ENCODE data around the gene ACOT7. TPM values are rescaled to one million over a fixed set of nuclear protein-coding genes. Genes with fewer than 3 reads are reported as not detected.

Gene ACOT7
- total RNA-seq, 2 experiments from 2014 or later: 23.4 to 53.6 TPM

DNA sequence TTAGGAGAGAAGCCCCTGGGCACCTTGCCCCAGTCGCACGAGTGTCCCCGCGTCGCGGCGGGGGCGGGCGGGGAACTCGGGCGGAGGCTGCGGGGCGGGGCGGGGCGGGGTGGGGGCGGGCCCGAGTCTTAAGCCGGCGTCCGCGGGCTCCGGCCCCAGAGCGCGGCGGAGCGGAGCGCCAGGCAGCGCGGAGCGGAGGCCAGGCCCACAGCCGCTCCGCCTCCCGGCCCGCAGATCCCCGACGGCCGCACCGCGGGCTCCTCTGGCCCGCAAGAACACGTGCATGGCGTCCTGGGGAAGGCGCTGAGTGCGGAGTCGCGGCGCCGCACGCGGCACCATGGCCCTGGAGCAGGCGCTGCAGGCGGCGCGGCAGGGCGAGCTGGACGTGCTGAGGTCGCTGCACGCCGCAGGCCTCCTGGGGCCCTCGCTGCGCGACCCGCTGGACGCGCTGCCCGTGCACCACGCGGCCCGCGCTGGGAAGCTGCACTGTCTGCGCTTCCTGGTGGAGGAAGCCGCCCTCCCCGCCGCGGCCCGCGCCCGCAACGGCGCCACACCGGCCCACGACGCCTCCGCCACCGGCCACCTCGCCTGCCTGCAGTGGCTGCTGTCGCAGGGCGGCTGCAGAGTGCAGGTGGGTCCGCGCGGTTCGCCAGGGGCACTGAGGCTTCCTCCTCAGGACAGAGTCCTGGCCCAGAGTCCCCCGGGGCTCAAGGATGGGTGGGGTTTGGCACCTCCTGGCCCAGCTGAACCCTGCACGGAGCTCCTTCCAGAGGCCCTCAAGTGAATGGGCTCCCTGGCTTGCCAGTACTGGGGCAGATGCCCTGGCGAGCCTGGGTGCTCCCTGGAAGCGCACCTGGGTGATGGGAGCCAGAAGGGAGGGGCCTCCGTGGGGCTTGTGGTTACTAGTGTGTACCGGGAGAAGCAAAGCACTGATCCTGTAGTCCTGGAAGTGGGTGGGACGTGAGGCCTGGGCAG, 31.3 kb upstream of the ACOT7 start, which contains the start of gene ESPN:
ESPN (plus strand) TSS at position 158 of the 975 bp plus-strand sequence; CDS start at position 338, 180 bp downstream.
- Histone ChIP-seq H3K4me2 (ENCODE audit: low read length) (no peak within 1 kb of the TSS), H2AFZ (ENCODE audit: low read length) (no peak within 1 kb of the TSS), H3K79me2 (ENCODE audit: insufficient read depth, low read depth, low read length) (no peaks in the 10 kb centered on the region), H3K9me2 (ENCODE audit: insufficient read depth, low read length) (no peaks in the 10 kb centered on the region), H3K36me3 (ENCODE audit: insufficient read depth, low read length) (no peaks in the 10 kb centered on the region), H3K4me1 (ENCODE audit: insufficient read depth, low read length, poor library complexity, severe bottlenecking) (no peaks in the 10 kb centered on the region), H3K4me3 (ENCODE audit: low read depth, low read length, poor library complexity, severe bottlenecking) (no peak within 1 kb of the TSS), H3K9me3 (ENCODE audit: low read length) (no peaks in the 10 kb centered on the region), H3K27ac (ENCODE audit: low read depth, low read length, poor library complexity, severe bottlenecking) (no peak within 1 kb of the TSS), H4K20me1 (ENCODE audit: insufficient read depth, low read length) (no peaks in the 10 kb centered on the region)
- no peak for TF ChIP-seq CTCF (conservative IDR thresholded peaks at IDR 0.05; ENCODE audit: low read length)
- BruUV-seq (replicated peaks): no TSS peak
- DNase-seq (ENCODE audit: low spot score): no peak
- ChIA-PET POLR2A (no interaction called here), CTCF (ENCODE audit: unreplicated experiment) (no interaction called here)
- intact Hi-C loops (cut with micrococcal nuclease; ENCODE audit: unreplicated experiment): no loop called here

DNA sequence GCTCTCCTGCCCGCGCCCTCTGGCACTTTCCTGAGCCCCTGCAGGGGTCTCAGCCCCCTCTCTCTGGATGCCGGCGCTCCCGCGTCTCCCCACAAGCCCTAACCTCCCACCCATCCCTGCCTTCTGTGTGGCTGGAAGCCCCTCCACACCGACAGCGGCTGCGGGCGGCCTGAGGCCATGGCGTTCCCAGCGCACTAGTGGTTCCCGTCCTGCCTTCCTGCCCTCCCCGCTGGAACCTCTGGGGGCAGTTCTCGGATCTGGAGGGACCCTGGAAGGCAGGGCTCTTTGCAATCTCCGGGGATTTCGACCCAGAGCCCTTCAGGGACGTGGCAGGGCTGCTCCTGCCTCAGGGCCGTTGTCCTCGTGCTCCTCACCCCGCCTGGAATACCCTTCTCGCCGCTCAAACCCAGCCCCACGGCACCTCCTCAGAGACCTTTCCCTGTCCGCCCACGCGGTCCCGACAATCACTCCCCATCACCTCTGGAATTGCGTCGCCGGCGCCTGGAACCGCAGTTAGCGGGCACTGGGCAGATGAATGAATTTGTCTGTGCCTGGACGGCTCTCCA, 30.5 kb upstream of the ACOT7 start:
- Histone ChIP-seq H3K27ac (ENCODE audit: low read depth, low read length, poor library complexity, severe bottlenecking) (no peak overlapping the region), H3K4me2 (ENCODE audit: low read length) (no peak overlapping the region), H3K9me3 (ENCODE audit: low read length) (no peaks in the 10 kb centered on the region), H3K4me3 (ENCODE audit: low read depth, low read length, poor library complexity, severe bottlenecking) (no peak overlapping the region), H3K9me2 (ENCODE audit: insufficient read depth, low read length) (no peaks in the 10 kb centered on the region), H3K79me2 (ENCODE audit: insufficient read depth, low read depth, low read length) (no peaks in the 10 kb centered on the region), H3K36me3 (ENCODE audit: insufficient read depth, low read length) (no peaks in the 10 kb centered on the region), H4K20me1 (ENCODE audit: insufficient read depth, low read length) (no peaks in the 10 kb centered on the region), H3K4me1 (ENCODE audit: insufficient read depth, low read length, poor library complexity, severe bottlenecking) (no peaks in the 10 kb centered on the region), H2AFZ (ENCODE audit: low read length) (no peak overlapping the region)
- CTCF ChIA-PET (ENCODE audit: unreplicated experiment): interaction anchor here (1.0 kb wide), 1 partner anchor 177 kb away, joined by 3 read pairs; no protein-coding TSS in a partner anchor
- POLR2A ChIA-PET: no interaction called here
- no peak for DNase-seq (ENCODE audit: low spot score)
- intact Hi-C loops (cut with micrococcal nuclease; ENCODE audit: unreplicated experiment): no loop called here
- TF ChIP-seq EZH2phosphoT487 (IDR thresholded peaks at IDR 0.05; ENCODE audit: borderline replicate concordance, low read depth, low read length) (no peak), CTCF (conservative IDR thresholded peaks at IDR 0.05; ENCODE audit: low read length) (no peak)
- BruUV-seq (replicated peaks): no TSS peak

Measured in OCI-LY7 (cell line).